Prostate gland (tissue), 2 donors: ENCODE results near the gene ARSG. TPM values are rescaled to one million over a fixed set of nuclear protein-coding genes. Genes with fewer than 3 reads are reported as not detected.

Experiments used
- DNase-seq: peaks from one replicate; pipeline ENCODE4 v3.0.0-alpha.2; 2019; ENCODE audit warnings: low spot score
- H3K27ac ChIP-seq, 2 donors: fragments of 200-600 bp; sonication (generic); 2 replicates each; pipeline ENCODE4 v1.5.1; 2017 to 2019
- H3K27me3 ChIP-seq: fragments of 200-600 bp; sonication (generic); replicated peaks from 2 replicates; pipeline ENCODE4 v1.5.1; 2019; ENCODE audit not compliant: insufficient read depth
- H3K36me3 ChIP-seq, 2 donors: fragments of 200-600 bp; sonication (generic); 1 replicate in 1 of 2; 2 replicates in 1 of 2; pipeline versions ENCODE4 v1.5.1 to v1.8.1; 2017 to 2019
- H3K4me1 ChIP-seq: fragments of 200-600 bp; sonication (generic); replicated peaks from 2 replicates; pipeline ENCODE4 v1.5.1; 2019
- H3K4me3 ChIP-seq, 2 donors: fragments of 200-600 bp; sonication (generic); 2 replicates each; pipeline ENCODE4 v1.5.1; 2017 to 2019
- H3K9me3 ChIP-seq: fragments of 200-600 bp; sonication (generic); 2 replicates; pipeline ENCODE4 v1.5.1; 2017
- CTCF ChIP-seq, 4 experiments: fragments of 200-600 bp in 2 of 4; fragments of 450-650 bp in 2 of 4; sonication (generic) in 2 of 4; IDR thresholded peaks; 1 replicate in 3 of 4; 2 replicates in 1 of 4; pipeline ENCODE4 v1.5.1; 2016 to 2019; ENCODE audit warnings: antibody characterized with exemption in 4 of 4, mild to moderate bottlenecking in 2 of 4, moderate library complexity in 2 of 4
- POLR2A ChIP-seq: fragments of 450-650 bp; IDR thresholded peaks from one replicate; pipeline ENCODE4 v1.6.1; 2016; ENCODE audit warnings: antibody characterized with exemption, mild to moderate bottlenecking
- POLR2AphosphoS5 ChIP-seq: sonication (generic); formaldehyde crosslinking; IDR thresholded peaks from one replicate; pipeline ENCODE4 v1.6.1; 2017; ENCODE audit warnings: antibody characterized with exemption
- WGBS: methylation state at CpG from one replicate; pipeline ENCODE4 v1.1.5; 2018; 5-methylcytosine and 5-hydroxymethylcytosine counted together
- intact Hi-C: fragments of 100-400 bp; cut with DNase I; formaldehyde crosslinking; loops from one replicate; pipeline ENCODE4 v1.14.2; 2022
- total RNA-seq, 2 donors: library from RNA; depleted of rRNA; stranded (reverse); fragments of >200 nt; gene quantifications; one replicate each; pipeline ENCODE4 v1.1.0, GENCODE V29; 2016

Gene ARSG
- total RNA-seq, 2 donors from 2014 or later = 1.5 to 8.3 TPM

GRCh38 chr17:68422821-68423220, 131.5 kb downstream of the ARSG start:
- 92% methylated on average over 8 of the region's 8 CpGs for WGBS
- intact Hi-C loops = no loop called here
- H3K4me3 ChIP-seq = no peak overlapping the region
- no peak overlapping the region for H3K27ac ChIP-seq
- peaks cover 0 to 6% of the 10 kb centered on the region in 2 donors for H3K36me3 ChIP-seq
- no peaks in the 10 kb centered on the region for H3K9me3 ChIP-seq
- no peak for TF ChIP-seq POLR2A
- no peak for TF ChIP-seq CTCF (IDR thresholded peaks at IDR 0.05)
- TF ChIP-seq POLR2AphosphoS5 = no peak
- H3K27me3 ChIP-seq = no peaks in the 10 kb centered on the region
- no peak for DNase-seq
- H3K4me1 ChIP-seq = no peaks in the 10 kb centered on the region

DNA sequence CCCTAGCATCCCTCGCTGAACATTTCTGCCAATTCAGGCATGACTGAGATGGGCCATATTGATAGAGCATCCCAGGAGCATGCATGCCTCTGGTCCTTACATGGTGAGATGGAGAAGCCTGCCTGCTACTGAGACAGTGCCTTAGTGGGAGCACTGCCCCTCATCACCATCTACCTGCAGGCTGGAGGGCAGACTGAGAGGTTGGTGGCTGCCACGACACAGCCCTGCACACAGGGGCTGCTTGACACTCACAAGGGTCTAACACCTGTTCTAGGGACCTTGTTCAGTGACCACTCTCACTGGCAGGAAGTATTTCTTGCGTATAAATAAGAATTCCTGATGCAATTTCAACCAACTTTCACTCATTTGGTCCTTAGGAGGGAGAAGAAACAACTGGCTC, 132.0 kb downstream of the ARSG start:
- Histone ChIP-seq H3K9me3 (no peaks in the 10 kb centered on the region), H3K4me3 (no peak overlapping the region), H3K27ac (no peak overlapping the region), H3K4me1 (no peaks in the 10 kb centered on the region), H3K27me3 (no peaks in the 10 kb centered on the region), H3K36me3 (peaks cover 0 to 6% of the 10 kb centered on the region in 2 donors)
- no peak for TF ChIP-seq POLR2A
- TF ChIP-seq POLR2AphosphoS5 = no peak
- no peak for TF ChIP-seq CTCF (IDR thresholded peaks at IDR 0.05)
- DNase-seq = no peak
- WGBS = 83% methylated on average over 3 of the region's 3 CpGs
- intact Hi-C loops = no loop called here

- no peaks in the 10 kb centered on the region for H3K4me1 ChIP-seq
- H3K9me3 ChIP-seq = no peaks in the 10 kb centered on the region
- no peak for DNase-seq
- H3K27ac ChIP-seq = no peak overlapping the region
- intact Hi-C loops = no loop called here
- WGBS = 81% methylated on average over 12 of the region's 12 CpGs
- no peaks in the 10 kb centered on the region for H3K27me3 ChIP-seq
- H3K4me3 ChIP-seq = no peak overlapping the region
- TF ChIP-seq POLR2A (no peak), POLR2AphosphoS5 (no peak), CTCF (IDR thresholded peaks at IDR 0.05) (no peak)
- H3K36me3 ChIP-seq = peaks cover 0 to 6% of the 10 kb centered on the region in 2 donors
These were observed 132.9 kb downstream of the ARSG start for GRCh38 chr17:68424203-68424602.

DNA sequence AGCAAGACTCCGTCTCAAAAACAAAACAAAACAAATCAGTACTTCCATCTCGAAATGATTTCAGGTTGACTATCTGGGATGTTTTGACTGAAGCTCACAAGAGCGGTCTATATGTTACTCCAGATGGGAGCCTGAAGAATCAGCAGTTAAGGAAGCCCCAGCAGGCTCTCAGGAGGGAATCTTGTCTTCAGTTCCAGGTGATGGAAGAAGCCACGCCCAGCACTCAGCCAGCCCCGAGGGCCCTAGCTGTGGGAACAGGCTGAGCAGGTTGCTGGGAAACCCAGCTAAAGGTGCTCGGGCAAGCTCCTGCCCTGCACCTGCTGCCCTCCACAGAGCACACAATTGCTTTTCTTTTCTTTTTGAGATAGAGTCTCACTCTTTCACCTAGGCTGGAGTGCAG, 133.6 kb downstream of the ARSG start:
- no peak for DNase-seq
- TF ChIP-seq POLR2A = no peak
- TF ChIP-seq CTCF (IDR thresholded peaks at IDR 0.05) = no peak
- TF ChIP-seq POLR2AphosphoS5 = no peak
- intact Hi-C loops = no loop called here
- Histone ChIP-seq H3K4me3 (no peak overlapping the region), H3K36me3 (peaks cover 0 to 12% of the 10 kb centered on the region in 2 donors), H3K9me3 (no peaks in the 10 kb centered on the region), H3K4me1 (no peaks in the 10 kb centered on the region), H3K27me3 (no peaks in the 10 kb centered on the region), H3K27ac (no peak overlapping the region)
- 80% methylated on average over 6 of the region's 6 CpGs for WGBS

DNA sequence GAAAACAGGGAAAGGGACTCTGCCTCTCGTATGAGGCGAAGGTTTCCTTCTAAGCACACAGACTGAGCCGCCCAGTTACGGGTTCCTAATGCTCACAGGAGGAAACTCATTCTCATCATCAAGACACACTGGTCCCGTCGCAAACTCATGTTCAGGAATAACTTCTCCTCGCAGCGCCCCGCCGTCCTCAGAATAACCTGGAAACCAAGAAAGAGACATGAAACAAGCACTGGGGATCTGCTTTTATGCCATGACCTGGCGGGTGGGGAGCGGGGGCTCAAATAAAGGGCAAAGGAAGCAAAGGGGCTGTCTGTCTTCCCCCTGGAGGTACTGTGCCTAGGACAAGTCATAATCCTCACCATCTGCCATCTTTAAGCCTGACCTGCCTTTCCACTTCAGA, 134.7 kb downstream of the ARSG start:
- Histone ChIP-seq H3K4me1 (no peaks in the 10 kb centered on the region), H3K27ac (no peak overlapping the region), H3K4me3 (no peak overlapping the region), H3K27me3 (no peaks in the 10 kb centered on the region), H3K9me3 (no peaks in the 10 kb centered on the region), H3K36me3 (peaks cover 0 to 15% of the 10 kb centered on the region in 2 donors)
- intact Hi-C loops = no loop called here
- DNase-seq = no peak
- TF ChIP-seq POLR2A (no peak), POLR2AphosphoS5 (no peak), CTCF (IDR thresholded peaks at IDR 0.05) (no peak)
- WGBS = 94% methylated on average over 12 of the region's 12 CpGs
